HepG2 (cell line): ENCODE measurements around the gene TMEM9B.

Source experiments
- CEBPB ChIP-seq: IDR thresholded peaks from 2 replicates; pipeline ENCODE4 v1.6.1; 2011; ENCODE audit warnings: low read depth, low read length, improper control_type of control experiment, borderline replicate concordance
- CREB1 ChIP-seq, 2 experiments: fragments of 450-650 bp in 1 of 2; IDR thresholded peaks; 2 replicates each; pipeline ENCODE4 v1.6.1; 2016 to 2017; ENCODE audit warnings: control low read depth in 1 of 2, mild to moderate bottlenecking in 1 of 2, missing compliant biosample characterization in 1 of 2, missing genetic modification characterization in 1 of 2
- KMT2A ChIP-seq: sonication (generic); formaldehyde crosslinking; IDR thresholded peaks from 2 replicates; pipeline ENCODE4 v1.4.0; 2020; ENCODE audit warnings: missing genetic modification reagents
- MAX ChIP-seq: IDR thresholded peaks from 2 replicates; pipeline ENCODE4 v1.6.1; 2012; ENCODE audit warnings: inconsistent platforms
- NFRKB ChIP-seq: fragments of 450-650 bp; IDR thresholded peaks from 2 replicates; pipeline ENCODE4 v1.6.1; 2017
- RAD21 ChIP-seq: fragments of 450-650 bp; formaldehyde crosslinking; IDR thresholded peaks from 2 replicates; pipeline ENCODE4 v1.5.0; 2020; ENCODE audit warnings: mild to moderate bottlenecking
- ZBTB33 ChIP-seq: sonication (generic); formaldehyde crosslinking; IDR thresholded peaks from 2 replicates; pipeline ENCODE4 v1.4.0; 2020; ENCODE audit warnings: missing genetic modification reagents
- ZNF570 ChIP-seq: sonication (generic); formaldehyde crosslinking; IDR thresholded peaks from 2 replicates; pipeline ENCODE4 v1.4.0; 2020; ENCODE audit warnings: mild to moderate bottlenecking, missing genetic modification reagents, borderline replicate concordance
- TF ChIP-seq, protein P1 (sequence below): sonication (generic); formaldehyde crosslinking; IDR thresholded peaks from 2 replicates; pipeline ENCODE4 v1.8.0; 2022; ENCODE audit warnings: missing genetic modification reagents, low read depth, mild to moderate bottlenecking, borderline replicate concordance
- TF ChIP-seq, protein P2 (sequence below), 2 experiments: IDR thresholded peaks; 2 replicates each; pipeline ENCODE4 v1.6.1; 2011 to 2012; ENCODE audit warnings: low read length in 2 of 2, borderline replicate concordance in 1 of 2, low read depth in 1 of 2, mild to moderate bottlenecking in 1 of 2, moderate library complexity in 1 of 2
- TF ChIP-seq, protein P3 (sequence below): sonication (generic); formaldehyde crosslinking; IDR thresholded peaks from 2 replicates; pipeline ENCODE4 v1.5.0; 2020; ENCODE audit warnings: mild to moderate bottlenecking, missing genetic modification reagents

DNA sequence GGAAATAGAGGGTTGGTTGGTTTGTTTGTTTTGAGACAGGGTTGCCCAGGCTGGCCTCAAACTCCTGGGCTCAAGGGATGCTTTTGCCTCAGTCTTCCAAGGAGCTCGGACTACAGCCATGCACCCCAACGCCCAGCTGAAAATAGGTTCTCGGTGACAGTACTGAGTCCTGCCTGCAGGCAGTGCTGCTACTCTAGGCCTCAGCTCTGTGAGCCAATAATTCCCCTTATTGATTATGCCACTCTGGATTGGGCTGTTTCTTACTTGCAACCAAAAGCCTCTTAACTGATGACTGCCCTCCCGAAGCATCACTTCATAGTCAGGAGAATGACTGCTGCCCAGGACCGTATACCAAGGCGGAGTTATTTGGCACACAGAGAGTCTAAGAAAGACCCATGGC lies 30.3 kb downstream of the TMEM9B start:
- no peak for TF ChIP-seq CEBPB
- TF ChIP-seq CREB1 (IDR thresholded peaks at IDR 0.05): no peak
- no peak for TF ChIP-seq CREB1 (CRISPR knock-in tag; IDR thresholded peaks at IDR 0.05)
- no peak for TF ChIP-seq ZNF570 (CRISPR knock-in tag)
- no peak for TF ChIP-seq ZBTB33 (CRISPR knock-in tag)
- TF ChIP-seq, protein P1, sequence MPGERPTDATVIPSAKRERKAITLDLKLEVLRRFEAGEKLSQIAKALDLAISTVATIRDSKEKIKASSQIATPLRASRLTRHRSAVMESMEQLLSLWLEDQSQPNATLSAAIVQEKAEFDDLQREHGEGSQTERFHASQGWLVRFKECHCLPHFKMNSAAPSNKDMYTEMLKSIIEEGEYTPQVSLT (CRISPR knock-in tag): no peak
- TF ChIP-seq, protein P2, sequence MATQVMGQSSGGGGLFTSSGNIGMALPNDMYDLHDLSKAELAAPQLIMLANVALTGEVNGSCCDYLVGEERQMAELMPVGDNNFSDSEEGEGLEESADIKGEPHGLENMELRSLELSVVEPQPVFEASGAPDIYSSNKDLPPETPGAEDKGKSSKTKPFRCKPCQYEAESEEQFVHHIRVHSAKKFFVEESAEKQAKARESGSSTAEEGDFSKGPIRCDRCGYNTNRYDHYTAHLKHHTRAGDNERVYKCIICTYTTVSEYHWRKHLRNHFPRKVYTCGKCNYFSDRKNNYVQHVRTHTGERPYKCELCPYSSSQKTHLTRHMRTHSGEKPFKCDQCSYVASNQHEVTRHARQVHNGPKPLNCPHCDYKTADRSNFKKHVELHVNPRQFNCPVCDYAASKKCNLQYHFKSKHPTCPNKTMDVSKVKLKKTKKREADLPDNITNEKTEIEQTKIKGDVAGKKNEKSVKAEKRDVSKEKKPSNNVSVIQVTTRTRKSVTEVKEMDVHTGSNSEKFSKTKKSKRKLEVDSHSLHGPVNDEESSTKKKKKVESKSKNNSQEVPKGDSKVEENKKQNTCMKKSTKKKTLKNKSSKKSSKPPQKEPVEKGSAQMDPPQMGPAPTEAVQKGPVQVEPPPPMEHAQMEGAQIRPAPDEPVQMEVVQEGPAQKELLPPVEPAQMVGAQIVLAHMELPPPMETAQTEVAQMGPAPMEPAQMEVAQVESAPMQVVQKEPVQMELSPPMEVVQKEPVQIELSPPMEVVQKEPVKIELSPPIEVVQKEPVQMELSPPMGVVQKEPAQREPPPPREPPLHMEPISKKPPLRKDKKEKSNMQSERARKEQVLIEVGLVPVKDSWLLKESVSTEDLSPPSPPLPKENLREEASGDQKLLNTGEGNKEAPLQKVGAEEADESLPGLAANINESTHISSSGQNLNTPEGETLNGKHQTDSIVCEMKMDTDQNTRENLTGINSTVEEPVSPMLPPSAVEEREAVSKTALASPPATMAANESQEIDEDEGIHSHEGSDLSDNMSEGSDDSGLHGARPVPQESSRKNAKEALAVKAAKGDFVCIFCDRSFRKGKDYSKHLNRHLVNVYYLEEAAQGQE (IDR thresholded peaks at IDR 0.05; ENCODE audit: borderline replicate concordance in 1 of 2, low read depth in 1 of 2, low read length in 2 of 2): no peak
- TF ChIP-seq NFRKB: no peak
- TF ChIP-seq RAD21 (CRISPR knock-in tag): no peak
- no peak for TF ChIP-seq KMT2A (CRISPR knock-in tag)
- TF ChIP-seq, protein P3, sequence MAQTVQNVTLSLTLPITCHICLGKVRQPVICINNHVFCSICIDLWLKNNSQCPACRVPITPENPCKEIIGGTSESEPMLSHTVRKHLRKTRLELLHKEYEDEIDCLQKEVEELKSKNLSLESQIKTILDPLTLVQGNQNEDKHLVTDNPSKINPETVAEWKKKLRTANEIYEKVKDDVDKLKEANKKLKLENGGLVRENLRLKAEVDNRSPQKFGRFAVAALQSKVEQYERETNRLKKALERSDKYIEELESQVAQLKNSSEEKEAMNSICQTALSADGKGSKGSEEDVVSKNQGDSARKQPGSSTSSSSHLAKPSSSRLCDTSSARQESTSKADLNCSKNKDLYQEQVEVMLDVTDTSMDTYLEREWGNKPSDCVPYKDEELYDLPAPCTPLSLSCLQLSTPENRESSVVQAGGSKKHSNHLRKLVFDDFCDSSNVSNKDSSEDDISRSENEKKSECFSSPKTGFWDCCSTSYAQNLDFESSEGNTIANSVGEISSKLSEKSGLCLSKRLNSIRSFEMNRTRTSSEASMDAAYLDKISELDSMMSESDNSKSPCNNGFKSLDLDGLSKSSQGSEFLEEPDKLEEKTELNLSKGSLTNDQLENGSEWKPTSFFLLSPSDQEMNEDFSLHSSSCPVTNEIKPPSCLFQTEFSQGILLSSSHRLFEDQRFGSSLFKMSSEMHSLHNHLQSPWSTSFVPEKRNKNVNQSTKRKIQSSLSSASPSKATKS: no peak
- TF ChIP-seq MAX: no peak
